ENCODE data around the gene MRPL55.
"Not testable (repeated sequence)": the region's sequence is repeated elsewhere in the genome, so short reads cannot be mapped to it uniquely, and the experiment has no call there.

The MRPL55 gene

DNA sequence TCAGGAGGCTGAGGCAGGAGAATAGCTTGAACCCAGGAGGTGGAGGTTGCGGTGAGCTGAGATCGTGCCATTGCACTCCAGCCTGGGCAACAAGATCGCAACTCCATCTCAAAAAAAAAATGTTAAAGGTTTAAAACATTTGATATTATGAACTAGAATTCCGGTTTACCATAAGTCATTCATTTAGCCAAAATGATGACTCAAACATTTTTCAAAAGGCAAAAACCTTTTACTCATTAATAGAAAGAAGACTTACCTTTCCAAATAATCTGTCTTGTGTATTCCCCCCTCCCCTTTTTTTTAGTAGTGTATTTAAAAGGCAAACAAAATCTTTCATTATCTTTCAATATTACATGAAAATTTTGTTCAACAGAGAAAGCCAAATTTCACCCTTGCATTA, 8.2 kb upstream of the MRPL55 start:
- ATAC-seq = no peak
- H3K9me3 Mint-ChIP-seq = peaks cover 4% of the 10 kb centered on the region
- peaks cover 6% of the 10 kb centered on the region for H3K36me3 Mint-ChIP-seq
- H3K4me3 Mint-ChIP-seq = no peak overlapping the region
- no peaks in the 10 kb centered on the region for H3K27me3 Mint-ChIP-seq
- peaks cover 7% of the 10 kb centered on the region for H3K4me1 Mint-ChIP-seq
- no peak overlapping the region for H3K27ac Mint-ChIP-seq

- Mint-ChIP-seq H3K4me1 (peaks cover 4% of the 10 kb centered on the region), H3K27me3 (no peaks in the 10 kb centered on the region), H3K36me3 (peaks cover 6% of the 10 kb centered on the region), H3K9me3 (peaks cover 4% of the 10 kb centered on the region), H3K27ac (no peak overlapping the region), H3K4me3 (no peak overlapping the region)
- no peak for ATAC-seq
Observed at GRCh38 chr1:228114827-228115226, 5.7 kb upstream of the MRPL55 start.

GRCh38 chr1:228112617-228113016, 3.5 kb upstream of the MRPL55 start:
- Mint-ChIP-seq H3K4me3 (no peak overlapping the region), H3K36me3 (no peaks in the 10 kb centered on the region), H3K9me3 (no peaks in the 10 kb centered on the region), H3K27me3 (no peaks in the 10 kb centered on the region), H3K4me1 (peaks cover 26% of the 10 kb centered on the region), H3K27ac (no peak overlapping the region)
- no peak for ATAC-seq

GRCh38 chr1:228112167-228112566, 3.1 kb upstream of the MRPL55 start:
- H3K4me3 Mint-ChIP-seq = no peak overlapping the region
- ATAC-seq = no peak
- peaks cover 29% of the 10 kb centered on the region for H3K4me1 Mint-ChIP-seq
- peaks cover 3% of the 10 kb centered on the region for H3K36me3 Mint-ChIP-seq
- H3K27me3 Mint-ChIP-seq = no peaks in the 10 kb centered on the region
- H3K27ac Mint-ChIP-seq = no peak overlapping the region
- no peaks in the 10 kb centered on the region for H3K9me3 Mint-ChIP-seq

- not testable (repeated sequence) for H3K36me3 Mint-ChIP-seq, ATAC-seq, H3K27ac Mint-ChIP-seq, H3K9me3 Mint-ChIP-seq, H3K4me3 Mint-ChIP-seq, H3K27me3 Mint-ChIP-seq
- peaks cover 29% of the 10 kb centered on the region for H3K4me1 Mint-ChIP-seq
Observed at GRCh38 chr1:228111315-228111714, 2.2 kb upstream of the MRPL55 start.

GRCh38 chr1:228110556-228110955, 1.5 kb upstream of the MRPL55 start:
- Mint-ChIP-seq H3K27ac (no peak overlapping the region), H3K4me3 (no peak overlapping the region), H3K9me3 (no peaks in the 10 kb centered on the region), H3K27me3 (no peaks in the 10 kb centered on the region), H3K4me1 (peaks cover 29% of the 10 kb centered on the region), H3K36me3 (peaks cover 9% of the 10 kb centered on the region)
- no peak for ATAC-seq

- peak overlapping the region; percentile 89 for H3K4me3 Mint-ChIP-seq
- ATAC-seq = no peak
- H3K4me1 Mint-ChIP-seq = peaks cover 31% of the 10 kb centered on the region
- no peaks in the 10 kb centered on the region for H3K27me3 Mint-ChIP-seq
- H3K9me3 Mint-ChIP-seq = no peaks in the 10 kb centered on the region
- peaks cover 9% of the 10 kb centered on the region for H3K36me3 Mint-ChIP-seq
- peak overlapping the region; percentile 91 for H3K27ac Mint-ChIP-seq
Observed at GRCh38 chr1:228109962-228110488, 926 bp upstream of the MRPL55 start.

DNA sequence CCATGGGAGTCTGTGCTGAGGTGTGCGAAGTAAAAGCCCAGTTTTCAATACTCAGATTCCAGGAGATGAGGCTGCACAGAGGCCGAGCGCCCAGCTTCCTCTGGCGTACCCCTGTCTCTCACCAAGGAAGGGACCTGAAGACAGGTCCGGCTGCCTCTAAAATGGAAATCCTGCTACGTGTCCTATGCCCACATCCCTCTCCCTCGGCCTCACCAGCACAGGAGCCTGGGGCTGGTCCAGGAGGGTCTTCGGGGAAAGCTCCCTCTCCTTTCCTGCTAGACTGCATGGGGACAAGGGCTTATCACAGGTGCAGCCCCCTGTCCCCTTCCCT, 392 bp downstream of the MRPL55 start:
- peaks cover 9% of the 10 kb centered on the region for H3K36me3 Mint-ChIP-seq
- H3K27ac Mint-ChIP-seq = peak overlapping the region; percentile 91

GRCh38 chr1:228108055-228108690, 926 bp downstream of the MRPL55 start:
- Mint-ChIP-seq H3K4me1 (peaks cover 48% of the 10 kb centered on the region), H3K9me3 (no peaks in the 10 kb centered on the region), H3K36me3 (peaks cover 9% of the 10 kb centered on the region), H3K27me3 (no peaks in the 10 kb centered on the region), H3K27ac (peak overlapping the region; percentile 91), H3K4me3 (peak overlapping the region; percentile 89)
- no peak for ATAC-seq

More for the DNA sequence above, 392 bp downstream of the MRPL55 start:
- no peaks in the 10 kb centered on the region for H3K27me3 Mint-ChIP-seq
- H3K4me3 Mint-ChIP-seq = peak overlapping the region; percentile 89
- no peaks in the 10 kb centered on the region for H3K9me3 Mint-ChIP-seq
- peaks cover 44% of the 10 kb centered on the region for H3K4me1 Mint-ChIP-seq
- ATAC-seq = no peak

- H3K9me3 Mint-ChIP-seq = no peaks in the 10 kb centered on the region
- peaks cover 9% of the 10 kb centered on the region for H3K36me3 Mint-ChIP-seq
- peaks cover 48% of the 10 kb centered on the region for H3K4me1 Mint-ChIP-seq
- ATAC-seq = no peak
- no peaks in the 10 kb centered on the region for H3K27me3 Mint-ChIP-seq
- peak overlapping the region; percentile 89 for H3K4me3 Mint-ChIP-seq
- H3K27ac Mint-ChIP-seq = peak overlapping the region; percentile 91
Observed at GRCh38 chr1:228107636-228108035, 1.5 kb downstream of the MRPL55 start.

DNA sequence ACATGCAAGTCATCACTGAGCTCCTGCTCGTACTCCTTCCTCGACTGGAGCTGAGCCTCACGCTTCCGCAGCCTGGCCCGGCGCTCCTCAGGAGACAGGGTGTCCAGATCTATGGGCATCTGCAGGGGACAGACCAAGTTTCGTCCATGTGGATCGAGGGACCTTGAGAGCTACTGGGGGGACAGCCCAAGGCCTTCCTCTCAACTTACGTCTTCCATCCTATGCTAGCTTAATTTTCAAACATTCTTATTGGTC, 2.4 kb downstream of the MRPL55 start:
- Mint-ChIP-seq H3K9me3 (no peaks in the 10 kb centered on the region), H3K4me1 (peaks cover 50% of the 10 kb centered on the region), H3K4me3 (no peak overlapping the region), H3K36me3 (peaks cover 9% of the 10 kb centered on the region), H3K27ac (no peak overlapping the region), H3K27me3 (no peaks in the 10 kb centered on the region)
- ATAC-seq = no peak

- H3K27ac Mint-ChIP-seq = no peak overlapping the region
- H3K4me3 Mint-ChIP-seq = no peak overlapping the region
- no peaks in the 10 kb centered on the region for H3K27me3 Mint-ChIP-seq
- no peaks in the 10 kb centered on the region for H3K9me3 Mint-ChIP-seq
- peaks cover 56% of the 10 kb centered on the region for H3K4me1 Mint-ChIP-seq
- ATAC-seq = no peak
- H3K36me3 Mint-ChIP-seq = peaks cover 9% of the 10 kb centered on the region
Observed at GRCh38 chr1:228105996-228106799, 2.9 kb downstream of the MRPL55 start.

DNA sequence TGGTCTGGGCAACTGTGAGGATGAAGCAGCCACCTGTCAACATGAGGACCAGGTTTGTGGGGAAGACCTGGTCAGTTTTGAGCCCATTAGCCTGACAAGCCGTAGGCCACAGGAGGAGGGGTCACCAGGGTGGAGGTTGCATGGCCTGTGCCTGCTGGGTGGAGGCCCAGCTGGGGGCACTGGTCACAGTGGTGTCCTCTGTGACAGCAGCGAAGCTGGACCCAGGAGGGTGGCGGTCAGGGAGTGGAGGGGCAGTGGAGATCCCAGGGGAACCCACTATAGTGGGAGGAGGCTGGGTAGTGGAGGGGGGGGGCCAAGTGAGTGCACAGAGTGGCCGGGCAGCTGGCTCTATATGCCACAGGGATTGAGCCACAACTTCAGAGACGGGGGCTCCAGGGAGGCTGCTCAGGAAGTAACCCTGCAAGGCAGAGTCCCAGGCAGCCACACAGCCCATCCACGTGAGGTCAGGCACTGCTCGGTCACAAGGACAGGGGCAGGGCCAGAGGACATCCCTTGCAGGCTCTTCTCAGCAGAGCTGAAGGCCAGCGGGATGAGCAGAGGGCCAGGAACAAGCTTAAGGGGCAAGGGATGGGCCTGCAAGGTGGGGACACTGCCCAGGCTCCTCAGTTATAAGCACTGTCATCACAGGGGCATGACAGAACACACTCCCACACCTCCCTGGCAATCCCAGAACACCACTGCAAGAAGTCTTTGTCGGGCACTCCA, 3.7 kb downstream of the MRPL55 start:
- Mint-ChIP-seq H3K36me3 (peaks cover 9% of the 10 kb centered on the region), H3K27ac (no peak overlapping the region), H3K27me3 (no peaks in the 10 kb centered on the region), H3K4me1 (peaks cover 60% of the 10 kb centered on the region), H3K4me3 (no peak overlapping the region), H3K9me3 (no peaks in the 10 kb centered on the region)
- ATAC-seq = no peak

GRCh38 chr1:228104526-228105269, 4.4 kb downstream of the MRPL55 start:
- Mint-ChIP-seq H3K27me3 (no peaks in the 10 kb centered on the region), H3K4me3 (peak overlapping the region; percentile 86), H3K36me3 (peaks cover 9% of the 10 kb centered on the region), H3K9me3 (no peaks in the 10 kb centered on the region), H3K4me1 (peaks cover 55% of the 10 kb centered on the region), H3K27ac (peak overlapping the region; percentile 18)
- no peak for ATAC-seq
